HepG2 (cell line): Measurements from ENCODE around the gene CPS1. TPM values are rescaled to one million over a fixed set of nuclear protein-coding genes. Genes with fewer than 3 reads are reported as not detected.

ENCODE experiments used
- EEA1 ChIP-seq: sonication (generic); formaldehyde crosslinking; IDR thresholded peaks from 2 replicates; pipeline ENCODE4 v1.5.1; 2020; ENCODE audit warnings: mild to moderate bottlenecking, missing genetic modification reagents, borderline replicate concordance
- FOXP1 ChIP-seq, 2 experiments: fragments of 450-650 bp in 1 of 2; IDR thresholded peaks; 2 replicates each; pipeline ENCODE4 v1.6.1; 2017 to 2018; ENCODE audit warnings: antibody characterized with exemption in 1 of 2
- HDAC1 ChIP-seq: sonication (generic); formaldehyde crosslinking; IDR thresholded peaks from 2 replicates; pipeline ENCODE4 v1.5.1; 2020; ENCODE audit warnings: mild to moderate bottlenecking, missing genetic modification reagents
- JUN ChIP-seq: sonication (generic); formaldehyde crosslinking; IDR thresholded peaks from 2 replicates; pipeline ENCODE4 v1.4.0; 2020; ENCODE audit warnings: mild to moderate bottlenecking, missing genetic modification reagents
- LCORL ChIP-seq, 2 experiments: fragments of 450-650 bp in 1 of 2; sonication (generic) in 1 of 2; formaldehyde crosslinking in 1 of 2; IDR thresholded peaks; 2 replicates each; pipeline versions ENCODE4 v1.5.0 to v1.6.1; 2017 to 2020; ENCODE audit warnings: antibody characterized with exemption in 1 of 2, missing genetic modification reagents in 1 of 2
- MAFG ChIP-seq: sonication (generic); formaldehyde crosslinking; IDR thresholded peaks from 2 replicates; pipeline ENCODE4 v1.5.1; 2020; ENCODE audit warnings: mild to moderate bottlenecking, missing genetic modification reagents
- MED1 ChIP-seq: sonication (generic); formaldehyde crosslinking; IDR thresholded peaks from 2 replicates; pipeline ENCODE4 v1.4.0; 2020; ENCODE audit warnings: missing genetic modification reagents
- MEF2D ChIP-seq: sonication (generic); formaldehyde crosslinking; IDR thresholded peaks from 2 replicates; pipeline ENCODE4 v1.5.1; 2020; ENCODE audit warnings: mild to moderate bottlenecking, missing genetic modification reagents
- NR2F6 ChIP-seq, 2 experiments: IDR thresholded peaks; 2 replicates each; pipeline ENCODE4 v1.6.1; 2016; ENCODE audit warnings: antibody characterized with exemption in 1 of 2, mild to moderate bottlenecking in 1 of 2
- POLR2A ChIP-seq, 2 experiments: IDR thresholded peaks; 2 replicates each; pipeline ENCODE4 v1.6.1; 2011; ENCODE audit warnings: low read depth in 2 of 2, low read length in 2 of 2, mild to moderate bottlenecking in 1 of 2, moderate library complexity in 1 of 2; ENCODE audit not compliant: insufficient read depth in 1 of 2
- ZFY ChIP-seq: sonication (generic); formaldehyde crosslinking; IDR thresholded peaks from 2 replicates; pipeline ENCODE4 v1.4.0; 2020; ENCODE audit warnings: missing genetic modification reagents
- ZNF12 ChIP-seq: sonication (generic); formaldehyde crosslinking; IDR thresholded peaks from 2 replicates; pipeline ENCODE4 v1.5.0; 2020; ENCODE audit warnings: missing genetic modification reagents
- ZNF136 ChIP-seq: sonication (generic); formaldehyde crosslinking; IDR thresholded peaks from 2 replicates; pipeline ENCODE4 v1.8.1; 2022; ENCODE audit warnings: low read depth, mild to moderate bottlenecking, moderate library complexity, missing genetic modification reagents
- ZNF510 ChIP-seq: sonication (generic); formaldehyde crosslinking; IDR thresholded peaks from 2 replicates; pipeline ENCODE4 v1.4.0; 2020; ENCODE audit warnings: low read depth, mild to moderate bottlenecking, missing genetic modification reagents
- polyA plus RNA-seq, 8 experiments: library from polyadenylated mRNA; depleted of rRNA in 3 of 8; stranded (reverse) in 7 of 8; unstranded in 1 of 8; fragments of >200 nt; fragmentation: Illumina TruSeq in 4 of 8; extraction: Trizol in 4 of 8; gene quantifications; 2 replicates each; pipeline versions ENCODE4 v1.2.1 to v1.2.3, GENCODE V29; 2011 to 2016; ENCODE audit warnings: low read depth in 4 of 8, missing spikeins in 1 of 8, mixed read lengths in 1 of 8; ENCODE audit not compliant: insufficient read depth in 1 of 8
- total RNA-seq, 5 experiments: library from RNA; depleted of rRNA; stranded (reverse); fragments of >200 nt; fragmentation: Illumina TruSeq; extraction: Trizol; gene quantifications; 2 replicates each; pipeline ENCODE4 v1.2.3, GENCODE V29; 2016; ENCODE audit warnings: low read depth in 1 of 5
- TF ChIP-seq, protein P1 (sequence below): sonication (generic); formaldehyde crosslinking; IDR thresholded peaks from 2 replicates; pipeline ENCODE4 v1.5.0; 2020; ENCODE audit warnings: missing genetic modification reagents
- TF ChIP-seq, protein P2 (sequence below): sonication (generic); formaldehyde crosslinking; IDR thresholded peaks from 2 replicates; pipeline ENCODE4 v1.4.0; 2020; ENCODE audit warnings: mild to moderate bottlenecking, missing genetic modification reagents
- TF ChIP-seq, protein P3 (sequence below): sonication (generic); formaldehyde crosslinking; IDR thresholded peaks from 2 replicates; pipeline ENCODE4 v1.5.1; 2020; ENCODE audit warnings: mild to moderate bottlenecking, moderate library complexity, missing genetic modification reagents
- TF ChIP-seq, protein P4 (sequence below): sonication (generic); formaldehyde crosslinking; IDR thresholded peaks from 2 replicates; pipeline ENCODE4 v1.8.1; 2023; ENCODE audit warnings: mild to moderate bottlenecking, missing genetic modification reagents
- TF ChIP-seq, protein P5 (sequence below): sonication (generic); formaldehyde crosslinking; IDR thresholded peaks from 2 replicates; pipeline ENCODE4 v1.8.0; 2022; ENCODE audit warnings: mild to moderate bottlenecking, missing genetic modification reagents; ENCODE audit not compliant: insufficient replicate concordance

CPS1 gene
- total and polyA plus RNA-seq, 2 of the 13 experiments (the other 11 are each of a cell fraction or from before 2014, with no cell fraction given) = 24.4 to 51.7 TPM

DNA sequence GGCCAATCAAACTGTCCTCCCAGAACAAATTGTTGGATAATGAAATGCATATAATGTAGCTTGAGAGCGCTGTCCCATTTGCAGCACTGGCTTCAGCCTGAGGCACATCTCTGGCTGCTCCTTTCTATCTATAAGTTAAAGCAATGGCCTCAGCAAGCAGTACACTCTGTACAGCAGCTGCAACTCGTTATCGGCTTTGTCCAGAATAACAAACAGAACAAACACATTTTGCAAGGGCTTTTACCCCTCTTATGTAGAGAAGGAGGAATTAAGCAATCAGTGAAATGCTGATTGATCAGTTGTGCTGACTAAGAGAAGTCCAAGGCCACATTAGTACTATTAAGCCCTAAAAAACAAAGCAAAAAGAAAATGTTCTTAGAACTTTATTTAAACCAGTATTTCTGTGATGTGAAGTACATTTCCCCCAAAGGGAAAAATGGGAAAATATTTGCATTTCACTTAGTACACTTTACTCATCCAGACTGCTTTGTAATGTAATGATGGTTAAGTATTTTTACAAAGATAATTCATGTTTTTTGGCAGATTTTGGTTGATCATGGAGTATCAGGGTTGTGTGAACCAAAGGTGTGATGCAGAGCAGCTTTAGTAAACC, 15.0 kb upstream of the CPS1 start (continued):
- TF ChIP-seq MEF2D (peak; percentile 65), EEA1 (CRISPR knock-in tag) (no peak), FOXP1 (IDR thresholded peaks at IDR 0.05) (peak; percentile 59; the same call in 1 of the 2 replicates), FOXP1 (CRISPR knock-in tag; IDR thresholded peaks at IDR 0.05) (peak; percentile 98), POLR2A (IDR thresholded peaks at IDR 0.05; ENCODE audit: insufficient read depth in 1 of 2, low read depth in 2 of 2, low read length in 2 of 2) (peak in 1 of 2 experiments; percentile 40; a peak in 1 of 4 replicates), HDAC1 (CRISPR knock-in tag) (peak; percentile 90), NR2F6 (IDR thresholded peaks at IDR 0.05) (peak; percentile 63), NR2F6 (CRISPR knock-in tag; IDR thresholded peaks at IDR 0.05) (peak; percentile 79), MED1 (CRISPR knock-in tag) (peak; percentile 94), ZNF136 (CRISPR knock-in tag) (no peak), LCORL (IDR thresholded peaks at IDR 0.05) (peak; percentile 41; the same call in 1 of the 2 replicates), LCORL (CRISPR knock-in tag; IDR thresholded peaks at IDR 0.05) (peak; percentile 83), ZFY (CRISPR knock-in tag) (peak; percentile 44; the same call in 1 of the 2 replicates), MAFG (CRISPR knock-in tag) (peak; percentile 87), ZNF510 (CRISPR knock-in tag) (no peak), JUN (CRISPR knock-in tag) (peak; percentile 68), ZNF12 (CRISPR knock-in tag) (peak; percentile 88)
- TF ChIP-seq, protein P1, sequence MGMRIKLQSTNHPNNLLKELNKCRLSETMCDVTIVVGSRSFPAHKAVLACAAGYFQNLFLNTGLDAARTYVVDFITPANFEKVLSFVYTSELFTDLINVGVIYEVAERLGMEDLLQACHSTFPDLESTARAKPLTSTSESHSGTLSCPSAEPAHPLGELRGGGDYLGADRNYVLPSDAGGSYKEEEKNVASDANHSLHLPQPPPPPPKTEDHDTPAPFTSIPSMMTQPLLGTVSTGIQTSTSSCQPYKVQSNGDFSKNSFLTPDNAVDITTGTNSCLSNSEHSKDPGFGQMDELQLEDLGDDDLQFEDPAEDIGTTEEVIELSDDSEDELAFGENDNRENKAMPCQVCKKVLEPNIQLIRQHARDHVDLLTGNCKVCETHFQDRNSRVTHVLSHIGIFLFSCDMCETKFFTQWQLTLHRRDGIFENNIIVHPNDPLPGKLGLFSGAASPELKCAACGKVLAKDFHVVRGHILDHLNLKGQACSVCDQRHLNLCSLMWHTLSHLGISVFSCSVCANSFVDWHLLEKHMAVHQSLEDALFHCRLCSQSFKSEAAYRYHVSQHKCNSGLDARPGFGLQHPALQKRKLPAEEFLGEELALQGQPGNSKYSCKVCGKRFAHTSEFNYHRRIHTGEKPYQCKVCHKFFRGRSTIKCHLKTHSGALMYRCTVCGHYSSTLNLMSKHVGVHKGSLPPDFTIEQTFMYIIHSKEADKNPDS (CRISPR knock-in tag) = no peak; the same call in 1 of the 2 replicates
- TF ChIP-seq, protein P2, sequence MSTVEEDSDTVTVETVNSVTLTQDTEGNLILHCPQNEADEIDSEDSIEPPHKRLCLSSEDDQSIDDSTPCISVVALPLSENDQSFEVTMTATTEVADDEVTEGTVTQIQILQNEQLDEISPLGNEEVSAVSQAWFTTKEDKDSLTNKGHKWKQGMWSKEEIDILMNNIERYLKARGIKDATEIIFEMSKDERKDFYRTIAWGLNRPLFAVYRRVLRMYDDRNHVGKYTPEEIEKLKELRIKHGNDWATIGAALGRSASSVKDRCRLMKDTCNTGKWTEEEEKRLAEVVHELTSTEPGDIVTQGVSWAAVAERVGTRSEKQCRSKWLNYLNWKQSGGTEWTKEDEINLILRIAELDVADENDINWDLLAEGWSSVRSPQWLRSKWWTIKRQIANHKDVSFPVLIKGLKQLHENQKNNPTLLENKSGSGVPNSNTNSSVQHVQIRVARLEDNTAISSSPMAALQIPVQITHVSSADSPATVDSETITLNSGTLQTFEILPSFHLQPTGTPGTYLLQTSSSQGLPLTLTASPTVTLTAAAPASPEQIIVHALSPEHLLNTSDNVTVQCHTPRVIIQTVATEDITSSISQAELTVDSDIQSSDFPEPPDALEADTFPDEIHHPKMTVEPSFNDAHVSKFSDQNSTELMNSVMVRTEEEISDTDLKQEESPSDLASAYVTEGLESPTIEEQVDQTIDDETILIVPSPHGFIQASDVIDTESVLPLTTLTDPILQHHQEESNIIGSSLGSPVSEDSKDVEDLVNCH = no peak
- TF ChIP-seq, protein P3, sequence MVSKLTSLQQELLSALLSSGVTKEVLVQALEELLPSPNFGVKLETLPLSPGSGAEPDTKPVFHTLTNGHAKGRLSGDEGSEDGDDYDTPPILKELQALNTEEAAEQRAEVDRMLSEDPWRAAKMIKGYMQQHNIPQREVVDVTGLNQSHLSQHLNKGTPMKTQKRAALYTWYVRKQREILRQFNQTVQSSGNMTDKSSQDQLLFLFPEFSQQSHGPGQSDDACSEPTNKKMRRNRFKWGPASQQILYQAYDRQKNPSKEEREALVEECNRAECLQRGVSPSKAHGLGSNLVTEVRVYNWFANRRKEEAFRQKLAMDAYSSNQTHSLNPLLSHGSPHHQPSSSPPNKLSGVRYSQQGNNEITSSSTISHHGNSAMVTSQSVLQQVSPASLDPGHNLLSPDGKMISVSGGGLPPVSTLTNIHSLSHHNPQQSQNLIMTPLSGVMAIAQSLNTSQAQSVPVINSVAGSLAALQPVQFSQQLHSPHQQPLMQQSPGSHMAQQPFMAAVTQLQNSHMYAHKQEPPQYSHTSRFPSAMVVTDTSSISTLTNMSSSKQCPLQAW (CRISPR knock-in tag) = peak; percentile 88
- TF ChIP-seq, protein P4, sequence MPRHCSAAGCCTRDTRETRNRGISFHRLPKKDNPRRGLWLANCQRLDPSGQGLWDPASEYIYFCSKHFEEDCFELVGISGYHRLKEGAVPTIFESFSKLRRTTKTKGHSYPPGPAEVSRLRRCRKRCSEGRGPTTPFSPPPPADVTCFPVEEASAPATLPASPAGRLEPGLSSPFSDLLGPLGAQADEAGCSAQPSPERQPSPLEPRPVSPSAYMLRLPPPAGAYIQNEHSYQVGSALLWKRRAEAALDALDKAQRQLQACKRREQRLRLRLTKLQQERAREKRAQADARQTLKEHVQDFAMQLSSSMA (CRISPR knock-in tag) = no peak
- TF ChIP-seq, protein P5, sequence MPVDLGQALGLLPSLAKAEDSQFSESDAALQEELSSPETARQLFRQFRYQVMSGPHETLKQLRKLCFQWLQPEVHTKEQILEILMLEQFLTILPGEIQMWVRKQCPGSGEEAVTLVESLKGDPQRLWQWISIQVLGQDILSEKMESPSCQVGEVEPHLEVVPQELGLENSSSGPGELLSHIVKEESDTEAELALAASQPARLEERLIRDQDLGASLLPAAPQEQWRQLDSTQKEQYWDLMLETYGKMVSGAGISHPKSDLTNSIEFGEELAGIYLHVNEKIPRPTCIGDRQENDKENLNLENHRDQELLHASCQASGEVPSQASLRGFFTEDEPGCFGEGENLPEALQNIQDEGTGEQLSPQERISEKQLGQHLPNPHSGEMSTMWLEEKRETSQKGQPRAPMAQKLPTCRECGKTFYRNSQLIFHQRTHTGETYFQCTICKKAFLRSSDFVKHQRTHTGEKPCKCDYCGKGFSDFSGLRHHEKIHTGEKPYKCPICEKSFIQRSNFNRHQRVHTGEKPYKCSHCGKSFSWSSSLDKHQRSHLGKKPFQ (CRISPR knock-in tag) = no peak
